ENCODE results near the gene BMPR2.

DNA sequence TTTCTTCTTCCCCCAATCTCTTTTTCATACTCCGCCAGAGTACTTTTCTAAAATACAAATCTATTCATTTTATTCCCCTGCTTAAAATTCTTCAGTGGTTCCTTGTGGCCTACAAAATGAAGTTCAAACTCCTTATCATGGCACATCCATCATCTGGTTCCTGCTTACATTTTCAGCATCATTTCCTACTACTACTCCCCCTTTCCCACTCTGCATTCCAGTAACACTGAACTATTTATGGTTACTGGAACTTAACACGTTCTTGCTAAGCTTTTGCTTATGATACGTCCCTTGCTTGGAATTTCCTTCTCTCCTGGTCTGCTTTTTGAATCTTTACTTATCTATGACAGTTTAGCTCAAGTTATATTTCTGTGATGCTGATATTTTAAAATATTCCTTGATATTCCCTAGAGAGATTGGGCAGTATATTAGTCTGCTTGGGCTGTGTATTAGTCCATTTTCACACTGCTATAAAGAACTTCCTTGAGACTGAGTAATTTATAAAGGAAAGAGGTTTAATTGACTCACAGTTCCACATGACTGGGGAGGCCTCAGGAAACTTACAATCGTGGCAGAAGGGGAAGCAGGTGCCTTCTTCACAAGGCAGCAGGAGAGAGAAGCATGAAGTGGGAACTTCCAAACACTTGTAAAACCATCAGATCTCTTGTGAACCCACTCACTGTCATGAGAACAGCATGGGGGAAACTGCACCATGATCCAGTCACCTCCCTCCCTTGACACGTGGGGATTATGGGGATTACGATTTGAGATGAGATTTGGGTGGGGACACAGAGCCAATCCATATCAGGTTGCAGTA lies 53.2 kb downstream of the BMPR2 start:
- TF ChIP-seq CTCF (conservative IDR thresholded peaks at IDR 0.05; ENCODE audit: low read length): no peak
- no peak for TF ChIP-seq EZH2phosphoT487 (IDR thresholded peaks at IDR 0.05; ENCODE audit: borderline replicate concordance)

Measured in Loucy (cell line).